HEK293 (cell line): Measurements from ENCODE around the gene LONP2.

ENCODE experiments used
- CTCF ChIA-PET: fragments of 350-600 bp; formaldehyde crosslinking; extraction: SDS; loops from one replicate; lab custom pipeline; 2021; ENCODE audit warnings: antibody characterized with exemption; lab: Yijun Ruan, JAX
- POLR2A ChIA-PET: fragments of 300-600 bp; formaldehyde crosslinking; extraction: SDS; loops from one replicate; lab custom pipeline; 2020; ENCODE audit warnings: antibody characterized with exemption, inconsistent platforms; lab: Yijun Ruan, JAX
- H3K27ac ChIP-seq: fragments of 200-500 bp; sonication (Bioruptor generic); 2 replicates; pipeline ENCODE4 v1.5.1; 2014; ENCODE audit warnings: low read depth, low read length, control low read depth, inconsistent platforms; ENCODE audit errors: extremely low read depth
- H3K36me3 ChIP-seq, 2 experiments: fragments of 200-500 bp in 1 of 2; sonication (Bioruptor generic) in 1 of 2; 1 replicate in 1 of 2; 2 replicates in 1 of 2; pipeline ENCODE4 v1.5.1; 2014 to 2017; ENCODE audit warnings: inconsistent platforms in 2 of 2, low read length in 2 of 2; ENCODE audit not compliant: control insufficient read depth in 2 of 2, insufficient read depth in 1 of 2
- H3K4me1 ChIP-seq: fragments of 200-500 bp; sonication (Bioruptor generic); 2 replicates; pipeline ENCODE4 v1.5.1; 2014; ENCODE audit warnings: mild to moderate bottlenecking, low read length, inconsistent platforms; ENCODE audit not compliant: control insufficient read depth, insufficient read depth
- H3K4me3 ChIP-seq: 2 replicates; pipeline ENCODE4 v1.5.1; 2011; ENCODE audit warnings: low read depth, mild to moderate bottlenecking, control low read depth, low read length, moderate library complexity
- H3K9me3 ChIP-seq: fragments of 200-500 bp; sonication (Bioruptor generic); 2 replicates; pipeline ENCODE4 v1.5.1; 2014; ENCODE audit warnings: low read depth, low read length, inconsistent platforms; ENCODE audit not compliant: control insufficient read depth, insufficient read depth
- GLIS1 ChIP-seq: fragments of 450-650 bp; formaldehyde crosslinking; IDR thresholded peaks from 2 replicates; pipeline ENCODE4 v1.5.1; 2016; ENCODE audit warnings: missing biosample characterization, missing genetic modification characterization
- KLF16 ChIP-seq: fragments of 450-650 bp; formaldehyde crosslinking; IDR thresholded peaks from 2 replicates; pipeline ENCODE4 v1.5.1; 2017; ENCODE audit warnings: missing biosample characterization, missing genetic modification characterization
- PATZ1 ChIP-seq: fragments of 450-650 bp; formaldehyde crosslinking; IDR thresholded peaks from 2 replicates; pipeline ENCODE4 v1.5.1; 2016; ENCODE audit warnings: missing biosample characterization, missing genetic modification characterization
- PRDM2 ChIP-seq: fragments of 450-650 bp; formaldehyde crosslinking; IDR thresholded peaks from 2 replicates; pipeline ENCODE4 v1.5.1; 2016; ENCODE audit warnings: missing biosample characterization, missing genetic modification characterization, borderline replicate concordance
- ZBTB20 ChIP-seq: fragments of 450-650 bp; formaldehyde crosslinking; IDR thresholded peaks from 2 replicates; pipeline ENCODE4 v1.5.1; 2016; ENCODE audit warnings: missing biosample characterization, missing genetic modification characterization
- ZNF140 ChIP-seq: fragments of 450-650 bp; formaldehyde crosslinking; IDR thresholded peaks from 2 replicates; pipeline ENCODE4 v1.5.1; 2016; ENCODE audit warnings: missing biosample characterization, missing genetic modification characterization
- ZNF488 ChIP-seq: fragments of 450-650 bp; formaldehyde crosslinking; IDR thresholded peaks from 2 replicates; pipeline ENCODE4 v1.5.1; 2016; ENCODE audit warnings: missing biosample characterization, missing genetic modification characterization
- ZNF645 ChIP-seq: fragments of 450-650 bp; formaldehyde crosslinking; IDR thresholded peaks from 2 replicates; pipeline ENCODE4; 2016; ENCODE audit warnings: missing biosample characterization, missing genetic modification characterization
- ZNF692 ChIP-seq: fragments of 450-650 bp; formaldehyde crosslinking; IDR thresholded peaks from 2 replicates; pipeline ENCODE4 v1.5.1; 2016; ENCODE audit warnings: missing biosample characterization, missing genetic modification characterization
- ZNF837 ChIP-seq: fragments of 450-650 bp; formaldehyde crosslinking; IDR thresholded peaks from 2 replicates; pipeline ENCODE4 v1.5.1; 2016; ENCODE audit warnings: missing biosample characterization, missing genetic modification characterization

LONP2 gene

GRCh38 chr16:48347191-48347865 is 103.2 kb downstream of the LONP2 start (continued):
- TF ChIP-seq ZNF645 (no peak), KLF16 (tag by site-specific recombination) (no peak), ZNF692 (no peak), PRDM2 (tag by site-specific recombination) (no peak)

GRCh38 chr16:48347980-48348379 is 103.9 kb downstream of the LONP2 start:
- CTCF ChIA-PET: no interaction called here

More at GRCh38 chr16:48347980-48348379, 103.9 kb downstream of the LONP2 start:
- Histone ChIP-seq H3K4me3 (no peak overlapping the region), H3K27ac (no peak overlapping the region), H3K9me3 (no peaks in the 10 kb centered on the region), H3K36me3 (peaks cover 11 to 64% of the 10 kb centered on the region in 2 experiments), H3K4me1 (no peaks in the 10 kb centered on the region)
- POLR2A ChIA-PET: no interaction called here
- TF ChIP-seq ZNF140 (tag by site-specific recombination): no peak
- no peak for TF ChIP-seq ZNF488 (tag by site-specific recombination)
- TF ChIP-seq GLIS1: no peak
- TF ChIP-seq ZNF837 (tag by site-specific recombination): no peak
- TF ChIP-seq PATZ1 (tag by site-specific recombination): no peak
- no peak for TF ChIP-seq ZBTB20 (tag by site-specific recombination)
